GM21367 (cell line): ENCODE results near the gene OPCML.

Experiments used
- ATAC-seq: cut with Tn5 transposase; IDR thresholded peaks from one replicate; pipeline ENCODE4 v1.9.1; 2021; ENCODE audit not compliant: unreplicated experiment

Gene OPCML

GRCh38 chr11:132464003-132464342, 1068.3 kb downstream of the OPCML start:
- no peak for ATAC-seq

GRCh38 chr11:132463295-132464002, 1068.9 kb downstream of the OPCML start:
- no peak for ATAC-seq

- ATAC-seq, result no peak
These were observed 1072.6 kb downstream of the OPCML start for GRCh38 chr11:132459736-132460135.

- no peak for ATAC-seq
These were observed 1074.9 kb downstream of the OPCML start for GRCh38 chr11:132457445-132457844.

- no peak for ATAC-seq
These were observed 1075.5 kb downstream of the OPCML start for GRCh38 chr11:132456751-132457328.

- no peak for ATAC-seq
These were observed 1077.3 kb downstream of the OPCML start for GRCh38 chr11:132455044-132455443.

- ATAC-seq, result no peak
These were observed 1078.9 kb downstream of the OPCML start for GRCh38 chr11:132453406-132453805.

- no peak for ATAC-seq
These were observed 1079.7 kb downstream of the OPCML start for GRCh38 chr11:132452616-132453015.

GRCh38 chr11:132451942-132452601, 1080.2 kb downstream of the OPCML start:
- no peak for ATAC-seq

- no peak for ATAC-seq
These were observed 1081.7 kb downstream of the OPCML start for GRCh38 chr11:132450631-132451030.

GRCh38 chr11:132448334-132448995, 1083.8 kb downstream of the OPCML start:
- no peak for ATAC-seq

GRCh38 chr11:132447761-132448160, 1084.5 kb downstream of the OPCML start:
- no peak for ATAC-seq

- no peak for ATAC-seq
These were observed 1086.4 kb downstream of the OPCML start for GRCh38 chr11:132445859-132446291.

GRCh38 chr11:132444911-132445310, 1087.4 kb downstream of the OPCML start:
- ATAC-seq, result no peak

GRCh38 chr11:132439711-132440255, 1092.5 kb downstream of the OPCML start:
- ATAC-seq, result no peak

- no peak for ATAC-seq
These were observed 1093.9 kb downstream of the OPCML start for GRCh38 chr11:132438418-132438817.

GRCh38 chr11:132430429-132431062, 1101.8 kb downstream of the OPCML start:
- no peak for ATAC-seq

- ATAC-seq, result no peak
These were observed 1102.6 kb downstream of the OPCML start for GRCh38 chr11:132429685-132430084.

- ATAC-seq, result no peak
These were observed 1104.7 kb downstream of the OPCML start for GRCh38 chr11:132427611-132428010.

- no peak for ATAC-seq
These were observed 1107.9 kb downstream of the OPCML start for GRCh38 chr11:132424433-132424832.

- no peak for ATAC-seq
These were observed 1109.0 kb downstream of the OPCML start for GRCh38 chr11:132423266-132423665.
